SHP77 treated with DMSO at 0.1 percent for 48 hours (cell line): ENCODE results near the gene C19orf73.
"Not testable (repeated sequence)": the region's sequence is repeated elsewhere in the genome, so short reads cannot be mapped to it uniquely, and the experiment has no call there.

Experiments
- DNase-seq: peaks from one replicate; lab custom pipeline; 2025; lab: John Stamatoyannopoulos, UW

C19orf73 gene

GRCh38 chr19:49148784-49149651 is 30.1 kb upstream of the C19orf73 start:
- DNase-seq, result peak; percentile 63

GRCh38 chr19:49148044-49148682 is 29.2 kb upstream of the C19orf73 start:
- DNase-seq, result no peak

- DNase-seq, result not testable (repeated sequence)
These were observed 27.4 kb upstream of the C19orf73 start for GRCh38 chr19:49146408-49146770.

GRCh38 chr19:49145573-49146407 is 26.8 kb upstream of the C19orf73 start:
- peak; percentile 9 for DNase-seq

- peak; percentile 49 for DNase-seq
These were observed 24.0 kb upstream of the C19orf73 start for GRCh38 chr19:49142866-49143335.

GRCh38 chr19:49141352-49141751 is 22.4 kb upstream of the C19orf73 start:
- no peak for DNase-seq

- DNase-seq, result no peak
These were observed 22.0 kb upstream of the C19orf73 start for GRCh38 chr19:49140951-49141350.

GRCh38 chr19:49136771-49137171 is 17.8 kb upstream of the C19orf73 start:
- DNase-seq, result no peak

GRCh38 chr19:49135686-49136085 is 16.7 kb upstream of the C19orf73 start:
- no peak for DNase-seq

- no peak for DNase-seq
These were observed 14.9 kb upstream of the C19orf73 start for GRCh38 chr19:49133621-49134454.

- DNase-seq, result no peak
These were observed 14.1 kb upstream of the C19orf73 start for GRCh38 chr19:49132974-49133609.

- DNase-seq, result no peak
These were observed 11.4 kb upstream of the C19orf73 start for GRCh38 chr19:49130325-49130724.

- DNase-seq, result peak; percentile 61
These were observed 10.3 kb upstream of the C19orf73 start for GRCh38 chr19:49129238-49129583.

GRCh38 chr19:49128545-49129237 is 9.7 kb upstream of the C19orf73 start:
- no peak for DNase-seq

GRCh38 chr19:49127674-49128544 is 9.0 kb upstream of the C19orf73 start:
- DNase-seq, result peak; percentile 84

GRCh38 chr19:49127225-49127624 is 8.3 kb upstream of the C19orf73 start:
- DNase-seq, result not testable (repeated sequence)

- no peak for DNase-seq
These were observed 7.6 kb upstream of the C19orf73 start for GRCh38 chr19:49126575-49126974.

- DNase-seq, result no peak
These were observed 6.2 kb upstream of the C19orf73 start for GRCh38 chr19:49125025-49125731.

- DNase-seq, result not testable (repeated sequence)
These were observed 4.3 kb upstream of the C19orf73 start for GRCh38 chr19:49123285-49123684.
